Activated CD4-positive, alpha-beta T cell treated with anti-CD3 and anti-CD28 coated beads, Interleukin-2, amount 10 ng/mL, durations not matched to agents 7 days and 5 days (primary cell): ENCODE results near the gene CFAP100. TPM values are rescaled to one million over a fixed set of nuclear protein-coding genes. Genes with fewer than 3 reads are reported as not detected.

Experiments
- CTCF ChIA-PET: fragments of 350-600 bp; sonication (Branson Sonifier 250); formaldehyde crosslinking; loops from one replicate; lab custom pipeline; 2021; ENCODE audit warnings: antibody characterized with exemption; lab: Charles Lee
- POLR2A ChIA-PET: fragments of 350-600 bp; sonication (Branson Sonifier 250); formaldehyde crosslinking; loops from one replicate; lab custom pipeline; 2021; ENCODE audit warnings: antibody characterized with exemption; lab: Charles Lee
- DNase-seq: peaks from one replicate; pipeline ENCODE4 v3.0.0-alpha.2; 2020
- H3K27ac Mint-ChIP-seq: one replicate; pipeline ENCODE4 v1.8.0; 2021; ENCODE audit warnings: mild to moderate bottlenecking, moderate library complexity, mixed read lengths
- H3K27me3 Mint-ChIP-seq: one replicate; pipeline ENCODE4 v1.8.0; 2021; ENCODE audit warnings: mixed read lengths
- H3K36me3 Mint-ChIP-seq: one replicate; pipeline ENCODE4 v1.8.0; 2021; ENCODE audit warnings: low read depth, mixed read lengths
- H3K4me1 Mint-ChIP-seq: one replicate; pipeline ENCODE4 v1.8.0; 2021; ENCODE audit warnings: mixed read lengths
- H3K4me3 Mint-ChIP-seq: one replicate; pipeline ENCODE4 v1.8.0; 2021; ENCODE audit warnings: mild to moderate bottlenecking, moderate library complexity, mixed read lengths
- H3K9me3 Mint-ChIP-seq: one replicate; pipeline ENCODE4 v1.8.0; 2021; ENCODE audit warnings: mixed read lengths
- total RNA-seq, 2 experiments: library from RNA; stranded (reverse); gene quantifications; one replicate each; pipeline ENCODE4 v1.2.3, GENCODE V29; 2021

The CFAP100 gene
- total RNA-seq, 2 experiments from 2014 or later: not detected

DNA sequence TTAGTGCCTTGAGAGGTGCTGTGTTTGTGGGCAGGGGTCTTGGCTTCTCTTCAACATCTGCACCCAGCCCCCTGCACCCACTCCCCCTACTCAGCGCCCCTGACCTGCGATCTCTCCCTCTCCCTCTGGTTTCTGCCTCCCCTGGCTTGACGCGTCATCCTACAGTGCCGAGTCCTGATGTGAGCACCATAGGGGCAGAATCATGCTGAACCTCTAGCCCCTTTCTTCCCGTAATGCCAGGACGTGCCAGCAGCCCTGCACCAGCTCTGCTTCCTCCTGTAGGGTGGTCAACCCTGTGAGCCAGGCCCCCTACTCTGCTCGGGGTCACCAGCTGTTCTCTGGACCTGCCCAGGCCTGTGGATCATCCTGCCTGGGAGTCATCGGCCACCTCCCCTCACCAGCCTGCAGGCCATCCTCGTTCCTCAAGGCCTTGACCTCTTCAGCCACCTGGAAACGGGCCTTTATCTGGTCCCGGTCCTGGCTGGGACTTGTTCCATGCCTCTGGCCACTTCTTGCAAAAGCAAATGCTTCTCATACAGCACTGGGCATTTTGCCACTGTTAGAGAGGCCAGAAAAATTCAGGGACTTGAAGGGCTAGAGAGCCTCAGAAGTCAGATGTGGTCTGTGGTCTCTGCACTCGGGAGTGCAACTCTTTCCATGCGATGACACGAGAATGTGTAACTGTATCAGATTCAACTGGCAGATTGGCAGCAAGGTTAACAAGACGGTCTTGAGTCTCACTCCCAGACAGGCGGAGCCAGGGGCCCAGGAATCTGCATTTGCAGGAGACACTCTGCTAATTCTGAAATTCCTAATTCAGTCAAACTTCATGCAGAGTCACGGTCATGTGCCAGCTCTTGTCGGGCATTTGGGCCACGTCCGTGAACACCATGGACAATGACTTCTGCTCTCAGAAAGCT, 20.8 kb upstream of the CFAP100 start:
- Mint-ChIP-seq H3K36me3 (no peaks in the 10 kb centered on the region), H3K9me3 (no peaks in the 10 kb centered on the region), H3K4me1 (no peaks in the 10 kb centered on the region), H3K27me3 (no peaks in the 10 kb centered on the region), H3K27ac (no peak overlapping the region), H3K4me3 (no peak overlapping the region)
- no peak for DNase-seq
- ChIA-PET POLR2A (no interaction called here), CTCF (interaction anchor here (1.3 kb wide), 1 partner anchor 10 kb away, joined by 4 read pairs; no protein-coding TSS in a partner anchor)

DNA sequence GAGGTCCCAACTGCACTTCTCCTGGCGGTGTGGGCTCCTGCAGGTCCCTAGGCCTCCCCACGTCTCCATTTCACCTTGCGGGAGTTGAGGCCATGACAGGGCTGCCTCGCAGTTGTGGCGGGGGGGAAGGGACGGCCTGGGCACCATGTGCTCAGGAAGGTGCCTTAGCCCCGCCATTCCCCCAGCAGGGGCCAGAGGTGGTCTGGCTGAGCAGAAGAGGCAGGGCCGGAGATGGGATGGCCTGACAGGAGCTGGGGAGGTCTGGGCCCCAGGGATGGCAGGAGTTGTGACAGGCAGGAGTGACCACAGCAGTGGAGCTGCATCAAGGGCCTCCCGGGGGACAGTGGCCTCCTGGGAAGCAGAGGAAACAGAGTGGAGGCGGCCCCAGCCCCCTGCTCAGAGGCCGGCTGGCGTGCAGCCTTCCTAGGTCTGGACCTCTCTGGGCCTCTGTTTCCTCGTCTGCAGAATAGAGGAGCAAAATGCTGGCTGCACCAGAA, 18.8 kb upstream of the CFAP100 start:
- H3K27ac Mint-ChIP-seq: no peak overlapping the region
- POLR2A ChIA-PET: no interaction called here
- no peak for DNase-seq
- no peaks in the 10 kb centered on the region for H3K9me3 Mint-ChIP-seq
- no peaks in the 10 kb centered on the region for H3K27me3 Mint-ChIP-seq
- CTCF ChIA-PET: no interaction called here
- H3K36me3 Mint-ChIP-seq: no peaks in the 10 kb centered on the region
- H3K4me1 Mint-ChIP-seq: no peaks in the 10 kb centered on the region
- H3K4me3 Mint-ChIP-seq: no peak overlapping the region

DNA sequence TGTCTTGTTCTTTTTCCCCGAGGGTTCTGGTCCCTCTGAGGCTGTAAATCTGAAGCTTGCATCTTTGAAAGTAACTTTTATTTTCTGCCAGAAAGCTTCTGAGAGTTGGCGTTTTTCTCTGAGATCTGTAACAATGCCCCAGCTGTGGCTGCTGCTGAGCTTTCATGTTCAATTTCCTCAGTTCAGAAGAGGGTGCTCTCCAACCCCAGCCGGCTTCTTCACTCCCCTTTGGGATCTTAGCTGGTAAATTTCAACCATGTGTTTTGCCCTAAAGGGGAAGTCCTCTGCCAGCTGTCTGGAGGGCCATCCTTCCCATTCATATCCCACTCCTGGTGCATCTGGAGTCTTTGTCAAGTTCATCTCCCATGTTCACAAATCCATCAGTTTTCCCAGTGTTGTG, 18.3 kb upstream of the CFAP100 start:
- Mint-ChIP-seq H3K4me3 (no peak overlapping the region), H3K36me3 (no peaks in the 10 kb centered on the region), H3K27ac (no peak overlapping the region), H3K27me3 (no peaks in the 10 kb centered on the region), H3K9me3 (no peaks in the 10 kb centered on the region), H3K4me1 (no peaks in the 10 kb centered on the region)
- ChIA-PET POLR2A (no interaction called here), CTCF (no interaction called here)
- DNase-seq: no peak

DNA sequence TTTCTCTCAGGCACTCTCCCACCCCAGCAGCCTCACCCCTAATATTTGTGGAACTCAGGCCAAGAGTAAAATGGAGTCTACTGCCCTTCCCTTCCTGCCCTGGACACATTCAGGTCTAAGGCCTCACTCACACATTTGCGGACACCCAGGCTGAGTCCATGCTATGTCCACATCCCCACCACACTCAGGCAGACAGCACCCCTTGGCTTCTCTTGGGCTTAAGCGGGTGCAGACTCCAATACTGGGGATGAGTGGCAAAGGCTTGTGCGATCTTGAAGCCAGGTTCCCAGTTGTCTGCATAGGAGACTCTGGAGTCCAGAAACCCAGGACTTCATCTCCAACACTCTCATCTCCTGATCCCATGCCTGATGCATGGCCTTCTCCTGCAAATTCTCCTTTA, 17.5 kb upstream of the CFAP100 start:
- H3K4me3 Mint-ChIP-seq: no peak overlapping the region
- no peak overlapping the region for H3K27ac Mint-ChIP-seq
- H3K36me3 Mint-ChIP-seq: no peaks in the 10 kb centered on the region
- ChIA-PET CTCF (no interaction called here), POLR2A (no interaction called here)
- H3K9me3 Mint-ChIP-seq: no peaks in the 10 kb centered on the region
- H3K27me3 Mint-ChIP-seq: peaks cover 2% of the 10 kb centered on the region
- no peak for DNase-seq
- H3K4me1 Mint-ChIP-seq: no peaks in the 10 kb centered on the region

DNA sequence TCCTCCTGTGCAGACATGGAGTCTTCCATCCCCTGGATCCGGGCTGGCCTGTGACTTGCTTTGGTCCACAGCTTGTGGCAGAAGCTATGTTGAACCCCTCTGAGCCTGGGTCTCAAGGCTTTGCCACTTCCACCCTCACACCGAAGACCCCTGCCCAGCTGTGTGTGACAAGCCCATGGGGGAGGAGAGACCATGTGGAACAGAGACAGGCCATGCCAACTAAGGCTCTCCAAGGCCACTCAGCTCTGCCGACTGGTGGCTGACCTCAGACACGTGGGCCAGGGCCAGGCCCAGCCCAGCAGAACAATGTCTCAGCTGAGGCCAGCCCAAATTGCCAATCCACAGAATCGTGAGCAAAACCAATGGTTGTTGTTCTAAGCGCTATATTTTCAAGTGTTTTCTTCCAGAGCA, 16.4 kb upstream of the CFAP100 start:
- H3K9me3 Mint-ChIP-seq: no peaks in the 10 kb centered on the region
- peaks cover 7% of the 10 kb centered on the region for H3K27me3 Mint-ChIP-seq
- H3K27ac Mint-ChIP-seq: no peak overlapping the region
- ChIA-PET CTCF (interaction anchor here (0.6 kb wide), 1 partner anchor 48 kb away, joined by 3 read pairs; no protein-coding TSS in a partner anchor), POLR2A (no interaction called here)
- no peaks in the 10 kb centered on the region for H3K4me1 Mint-ChIP-seq
- DNase-seq: no peak
- H3K4me3 Mint-ChIP-seq: no peak overlapping the region
- no peaks in the 10 kb centered on the region for H3K36me3 Mint-ChIP-seq

DNA sequence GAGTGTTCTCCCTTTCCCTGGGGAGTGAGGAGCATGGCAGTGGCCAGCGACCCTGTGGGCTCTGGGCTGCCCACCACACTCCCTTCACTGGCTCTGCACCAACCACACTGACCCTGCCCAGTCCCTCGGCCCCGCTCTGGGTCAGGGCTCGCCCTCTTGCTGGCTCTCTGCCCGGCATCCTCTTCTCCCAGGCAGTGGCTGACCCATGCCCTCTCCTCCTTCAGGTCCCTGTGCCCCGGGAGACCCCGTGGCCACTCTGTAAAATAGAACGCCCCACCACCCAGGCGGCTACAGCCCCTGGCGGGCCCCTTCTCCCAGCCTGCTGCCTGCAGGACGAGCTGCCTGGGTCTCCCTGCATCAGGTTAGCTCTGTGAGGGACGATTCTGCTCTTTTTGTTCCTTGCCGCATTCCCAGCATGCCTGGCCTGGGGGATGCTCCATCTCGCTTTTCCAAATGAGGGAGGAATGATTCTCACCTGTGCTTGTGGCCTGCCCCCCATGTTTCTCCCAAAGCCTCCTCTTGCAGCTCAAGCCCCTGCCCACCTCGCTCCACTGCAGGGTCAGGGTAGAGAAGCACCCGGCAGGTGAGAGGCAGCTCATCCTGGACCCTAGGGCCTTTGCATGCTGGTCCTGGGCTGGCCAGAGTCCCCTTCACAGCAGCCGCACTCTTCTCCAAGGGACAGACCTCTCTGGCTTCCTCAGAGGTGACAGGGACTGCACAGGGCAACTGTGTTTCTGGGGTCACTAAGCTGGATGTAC, 14.5 kb upstream of the CFAP100 start:
- CTCF ChIA-PET: no interaction called here
- H3K4me1 Mint-ChIP-seq: no peaks in the 10 kb centered on the region
- DNase-seq: no peak
- POLR2A ChIA-PET: no interaction called here
- H3K9me3 Mint-ChIP-seq: no peaks in the 10 kb centered on the region
- H3K36me3 Mint-ChIP-seq: no peaks in the 10 kb centered on the region
- peaks cover 13% of the 10 kb centered on the region for H3K27me3 Mint-ChIP-seq
- no peak overlapping the region for H3K4me3 Mint-ChIP-seq
- H3K27ac Mint-ChIP-seq: no peak overlapping the region

DNA sequence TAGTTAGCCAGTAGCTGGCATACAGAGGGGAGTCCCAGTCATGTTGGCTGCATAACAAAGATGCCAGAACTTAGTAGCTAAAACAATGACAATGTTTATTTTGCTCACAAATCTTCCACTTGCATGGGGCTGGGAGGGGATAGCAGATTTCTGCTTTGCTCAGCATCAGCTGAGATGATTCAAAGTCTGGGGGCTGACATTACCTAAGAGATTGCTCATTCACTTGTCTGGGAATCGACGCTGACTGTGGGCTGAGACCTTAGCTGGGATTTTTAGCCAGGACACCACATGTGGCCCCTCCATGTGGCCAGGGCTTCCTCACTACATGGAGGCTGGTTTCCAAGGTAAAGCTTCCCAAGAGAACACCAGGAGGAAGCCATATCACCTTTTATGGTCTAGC, 12.7 kb upstream of the CFAP100 start:
- no peak overlapping the region for H3K4me3 Mint-ChIP-seq
- H3K9me3 Mint-ChIP-seq: no peaks in the 10 kb centered on the region
- ChIA-PET CTCF (interaction anchor here (0.9 kb wide), 1 partner anchor 9 kb away, joined by 4 read pairs; no protein-coding TSS in a partner anchor), POLR2A (no interaction called here)
- H3K27me3 Mint-ChIP-seq: peaks cover 16% of the 10 kb centered on the region
- H3K36me3 Mint-ChIP-seq: no peaks in the 10 kb centered on the region
- H3K4me1 Mint-ChIP-seq: no peaks in the 10 kb centered on the region
- no peak for DNase-seq
- no peak overlapping the region for H3K27ac Mint-ChIP-seq

DNA sequence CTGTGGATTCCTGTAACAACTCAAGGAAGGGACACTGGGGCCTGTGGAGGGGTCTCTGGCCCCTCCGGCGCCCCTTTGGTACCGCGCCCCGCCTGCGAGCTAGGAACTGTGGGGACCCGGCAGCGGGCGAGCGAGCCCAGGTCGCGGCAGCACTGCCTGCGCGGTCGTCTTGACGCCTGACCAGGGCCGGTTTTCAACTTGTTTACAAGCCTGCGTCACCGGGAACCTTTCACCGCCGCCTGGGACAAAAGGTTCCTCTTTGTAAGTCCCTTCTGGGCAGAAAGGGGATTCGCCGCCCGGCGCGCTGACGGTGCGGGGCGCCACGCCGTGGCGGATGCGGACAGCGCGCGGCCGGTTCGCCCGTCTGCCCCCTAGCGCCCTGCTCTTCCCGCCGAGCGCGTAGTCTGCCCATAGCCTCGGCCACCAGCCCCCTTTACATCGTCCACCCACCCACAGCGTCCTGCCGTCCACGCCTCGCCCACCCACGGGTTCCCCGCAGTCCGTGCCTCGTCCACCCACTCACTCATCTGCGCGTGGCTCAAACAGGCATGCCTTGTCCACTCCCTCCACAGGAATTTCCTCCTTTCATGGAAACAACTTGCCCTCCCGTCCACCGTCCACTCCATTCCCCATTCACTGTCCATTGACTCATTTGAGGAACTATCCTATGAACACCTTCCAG, 5.5 kb upstream of the CFAP100 start:
- Mint-ChIP-seq H3K36me3 (no peaks in the 10 kb centered on the region), H3K4me1 (peaks cover 10% of the 10 kb centered on the region), H3K27me3 (peaks cover 38% of the 10 kb centered on the region), H3K9me3 (no peaks in the 10 kb centered on the region), H3K4me3 (no peak overlapping the region), H3K27ac (no peak overlapping the region)
- ChIA-PET CTCF (interaction anchor here (0.9 kb wide), 1 partner anchor 457 kb away, joined by 3 read pairs; no protein-coding TSS in a partner anchor), POLR2A (no interaction called here)
- peak; percentile 28 for DNase-seq

DNA sequence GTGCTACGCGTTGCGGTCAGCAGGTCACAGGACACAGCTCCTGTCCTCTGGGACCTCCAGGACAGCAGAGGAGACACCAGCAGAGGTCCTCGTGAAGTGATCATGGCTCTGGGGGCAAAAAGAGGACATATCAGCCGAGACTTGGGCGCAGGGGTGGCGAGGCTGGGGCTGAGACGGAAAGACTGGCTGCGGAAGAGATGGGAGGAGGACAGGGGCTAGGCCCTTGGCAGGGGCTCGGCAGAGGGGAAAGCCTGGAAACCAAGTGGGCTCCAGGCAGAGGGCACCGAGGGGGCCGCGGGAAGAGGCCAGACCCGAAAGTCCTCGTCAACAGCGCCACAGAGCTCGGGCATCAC, 4.9 kb upstream of the CFAP100 start:
- no peaks in the 10 kb centered on the region for H3K9me3 Mint-ChIP-seq
- no peak overlapping the region for H3K27ac Mint-ChIP-seq
- ChIA-PET POLR2A (no interaction called here), CTCF (no interaction called here)
- no peak for DNase-seq
- peaks cover 10% of the 10 kb centered on the region for H3K4me1 Mint-ChIP-seq
- no peaks in the 10 kb centered on the region for H3K36me3 Mint-ChIP-seq
- H3K27me3 Mint-ChIP-seq: peaks cover 40% of the 10 kb centered on the region
- H3K4me3 Mint-ChIP-seq: no peak overlapping the region

DNA sequence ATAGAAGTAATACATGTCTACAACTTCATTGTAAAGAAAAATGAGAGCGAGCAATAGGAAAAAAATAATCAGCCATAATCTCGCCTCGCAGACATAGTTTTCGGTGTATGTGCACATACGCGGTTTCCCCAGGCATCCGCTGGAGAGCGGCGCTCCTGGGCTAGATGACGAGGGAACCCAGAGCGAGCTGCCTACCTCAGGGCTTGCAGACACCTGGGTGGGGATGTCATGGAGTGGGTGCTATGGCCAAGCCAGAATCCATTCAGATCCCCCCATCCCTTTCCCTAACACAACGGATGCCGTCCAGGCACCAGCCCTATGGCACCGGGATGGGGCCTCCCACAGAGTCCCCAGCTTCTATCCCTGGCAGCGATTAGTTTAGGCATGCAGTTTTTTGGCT, 4.5 kb upstream of the CFAP100 start:
- Mint-ChIP-seq H3K4me3 (no peak overlapping the region), H3K4me1 (peaks cover 10% of the 10 kb centered on the region), H3K9me3 (no peaks in the 10 kb centered on the region), H3K27me3 (peaks cover 43% of the 10 kb centered on the region), H3K27ac (no peak overlapping the region), H3K36me3 (no peaks in the 10 kb centered on the region)
- POLR2A ChIA-PET: no interaction called here
- CTCF ChIA-PET: no interaction called here
- DNase-seq: no peak

DNA sequence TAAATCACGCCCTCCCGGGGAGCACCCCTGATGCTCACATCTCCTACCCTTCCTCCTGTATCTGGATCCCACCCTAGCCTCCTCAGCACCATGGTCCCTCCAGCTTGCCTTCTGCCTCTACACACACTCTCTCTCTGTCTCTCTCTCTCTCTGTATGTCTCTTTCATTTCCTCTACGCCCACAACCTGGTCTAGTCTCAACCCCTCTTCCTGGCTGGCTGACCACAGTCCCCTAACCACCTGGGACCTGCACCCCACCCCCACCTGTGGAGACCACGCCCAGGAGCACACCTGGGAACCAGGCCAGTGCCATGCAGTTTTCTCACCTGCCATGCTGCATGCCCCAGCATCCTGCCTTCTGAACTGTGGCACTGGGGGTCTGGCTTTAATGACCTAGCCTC, 4.0 kb upstream of the CFAP100 start:
- peaks cover 48% of the 10 kb centered on the region for H3K27me3 Mint-ChIP-seq
- POLR2A ChIA-PET: no interaction called here
- CTCF ChIA-PET: interaction anchor here (0.9 to 1.2 kb wide), 2 partner anchors 8 to 26 kb away, joined by 3 to 4 read pairs; no protein-coding TSS in a partner anchor
- peaks cover 10% of the 10 kb centered on the region for H3K4me1 Mint-ChIP-seq
- H3K4me3 Mint-ChIP-seq: no peak overlapping the region
- H3K27ac Mint-ChIP-seq: no peak overlapping the region
- no peak for DNase-seq
- no peaks in the 10 kb centered on the region for H3K9me3 Mint-ChIP-seq
- no peaks in the 10 kb centered on the region for H3K36me3 Mint-ChIP-seq

DNA sequence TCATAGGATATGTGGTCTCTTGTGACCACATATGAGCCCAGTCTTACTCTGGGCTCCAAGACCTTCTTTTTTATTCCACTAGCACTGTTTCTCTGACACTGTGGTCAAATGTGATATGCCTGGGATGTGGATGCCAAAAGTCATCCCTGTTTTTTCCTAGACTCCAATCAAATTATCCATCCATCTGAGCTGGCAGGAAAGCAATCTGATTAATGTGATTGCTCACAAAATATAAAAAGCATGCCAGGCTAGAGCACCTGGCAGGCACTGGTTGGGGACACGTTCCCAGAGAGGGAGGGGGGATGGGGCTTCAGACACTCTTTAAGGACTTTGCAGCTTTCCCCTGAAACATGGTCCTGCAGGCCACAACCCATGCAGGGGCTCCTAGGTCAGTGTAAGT, 3.1 kb upstream of the CFAP100 start:
- peaks cover 44% of the 10 kb centered on the region for H3K27me3 Mint-ChIP-seq
- DNase-seq: no peak
- H3K36me3 Mint-ChIP-seq: no peaks in the 10 kb centered on the region
- H3K4me1 Mint-ChIP-seq: peaks cover 10% of the 10 kb centered on the region
- H3K9me3 Mint-ChIP-seq: no peaks in the 10 kb centered on the region
- CTCF ChIA-PET: interaction anchor here (0.9 to 1.2 kb wide), 2 partner anchors 9 to 25 kb away, joined by 3 to 4 read pairs; no protein-coding TSS in a partner anchor
- no peak overlapping the region for H3K4me3 Mint-ChIP-seq
- POLR2A ChIA-PET: no interaction called here
- no peak overlapping the region for H3K27ac Mint-ChIP-seq
